ENCODE results near the gene ADGRG2.
"Not testable (repeated sequence)": the region's sequence is repeated elsewhere in the genome, so short reads cannot be mapped to it uniquely, and the experiment has no call there.

Gene ADGRG2

DNA sequence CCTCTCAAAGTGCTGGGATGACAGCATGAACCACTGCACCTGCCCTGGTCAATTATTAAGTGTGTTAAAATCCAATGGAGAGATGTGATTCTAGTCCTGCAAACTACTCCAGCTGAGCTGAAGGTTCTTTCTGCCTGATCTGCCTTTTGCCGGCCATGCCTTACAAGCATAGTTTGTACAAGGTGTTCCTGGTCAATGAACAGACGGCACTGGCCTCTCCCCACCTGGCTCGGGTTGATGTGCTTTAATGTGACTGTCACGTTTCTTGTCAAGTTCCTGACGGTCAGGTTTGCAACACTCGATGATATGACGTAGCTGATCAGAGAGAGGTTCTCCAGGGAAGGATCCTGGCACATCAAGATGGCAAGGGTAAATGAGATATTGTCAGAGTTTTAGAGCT lies 115.3 kb downstream of the ADGRG2 start:
- no peak for DNase-seq (ENCODE audit: low spot score)

DNA sequence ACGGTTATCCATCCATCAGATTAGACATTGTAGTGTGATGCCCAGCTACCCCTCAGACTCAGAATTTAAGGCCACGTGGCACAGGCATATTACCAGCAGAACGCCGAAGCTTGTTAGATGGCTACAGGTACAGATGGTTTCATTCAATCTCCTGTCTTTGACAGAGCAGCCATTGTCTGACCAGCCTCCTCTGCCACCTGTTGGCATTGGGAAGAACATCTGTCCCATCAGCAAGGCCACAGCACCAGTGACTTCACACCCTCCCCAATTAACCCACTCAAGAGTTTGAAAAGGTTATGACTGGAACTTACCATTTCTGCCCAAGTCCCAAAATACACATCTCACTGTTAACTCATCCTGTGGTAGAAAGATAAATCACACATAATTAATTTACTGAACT lies 116.4 kb downstream of the ADGRG2 start:
- no peak for DNase-seq (ENCODE audit: low spot score)

DNA sequence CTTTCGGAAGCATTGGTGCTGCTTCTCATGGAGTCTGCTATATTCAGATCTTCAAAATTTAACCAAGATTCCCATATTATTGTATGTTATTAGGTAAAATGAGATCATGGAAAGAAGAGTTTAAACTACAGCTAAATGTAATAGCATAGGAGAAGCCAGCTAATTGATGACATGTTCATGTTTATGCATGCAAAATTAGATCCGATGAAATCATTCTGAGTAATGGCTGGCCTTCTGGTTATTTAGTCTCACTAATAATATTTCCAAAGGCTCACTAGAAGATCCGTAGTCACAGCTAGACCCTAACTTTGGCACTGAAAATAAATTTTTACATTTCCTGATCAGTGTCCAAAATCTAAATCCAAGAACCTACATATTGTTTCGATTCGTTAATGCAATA lies 118.5 kb downstream of the ADGRG2 start:
- DNase-seq (ENCODE audit: low spot score) = no peak

DNA sequence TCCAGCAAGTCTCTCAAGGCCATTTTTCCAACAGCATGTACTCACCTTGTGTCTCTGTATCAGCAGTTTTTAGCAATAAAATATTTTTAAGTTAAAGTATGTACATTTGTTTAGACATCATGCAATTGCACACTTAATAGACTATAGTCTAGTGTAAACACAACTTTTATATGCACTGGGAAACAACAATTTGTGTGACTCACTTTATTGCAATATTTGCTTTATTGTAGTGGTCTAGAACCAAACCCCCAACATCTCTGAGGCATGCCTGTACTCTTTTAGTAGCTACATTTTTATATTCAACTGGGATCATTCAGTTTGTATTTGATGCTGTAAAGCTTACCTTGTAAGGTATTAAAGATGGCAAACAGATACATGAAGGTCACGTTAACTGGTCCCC lies 123.6 kb downstream of the ADGRG2 start:
- DNase-seq (ENCODE audit: low spot score) = no peak

DNA sequence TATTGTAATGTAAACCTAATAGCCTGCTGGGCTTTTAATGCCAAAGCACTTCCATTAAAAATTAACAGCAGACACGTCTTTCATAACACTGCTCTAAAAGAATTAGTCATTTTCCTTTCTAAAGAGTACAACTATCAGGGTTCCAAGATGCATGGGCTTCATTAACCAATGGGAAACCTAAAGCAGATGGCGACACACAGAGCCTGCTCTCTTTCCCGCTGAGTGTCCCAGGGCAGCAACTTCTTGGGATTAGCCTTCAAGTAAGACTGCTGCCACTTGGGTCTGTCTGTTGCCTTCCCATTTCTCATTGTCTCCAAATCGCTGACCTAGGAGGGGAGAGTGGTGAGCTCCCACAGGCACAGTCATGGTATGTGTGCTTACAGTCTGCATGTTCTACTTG lies 124.4 kb downstream of the ADGRG2 start:
- DNase-seq (ENCODE audit: low spot score) = no peak

DNA sequence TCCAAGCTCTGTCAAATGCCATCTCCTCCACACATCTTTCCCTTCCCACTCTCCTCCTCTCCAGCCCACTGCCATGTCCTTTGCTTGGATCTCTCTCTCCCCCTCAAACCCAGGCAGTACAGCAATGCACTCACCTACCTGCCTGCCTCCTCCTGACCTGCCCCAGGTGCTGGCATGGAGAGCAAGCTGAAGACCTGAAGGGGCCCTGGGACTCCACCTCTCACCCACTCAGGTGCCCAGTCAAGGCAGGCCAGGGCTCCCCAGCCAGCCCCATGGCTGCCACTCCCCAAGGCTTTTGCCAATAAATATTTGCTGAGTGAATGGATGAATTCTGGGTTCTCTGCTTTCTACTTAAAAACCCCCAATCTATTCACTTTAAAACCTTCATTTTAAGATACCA lies 125.7 kb downstream of the ADGRG2 start:
- DNase-seq (ENCODE audit: low spot score) = no peak

DNA sequence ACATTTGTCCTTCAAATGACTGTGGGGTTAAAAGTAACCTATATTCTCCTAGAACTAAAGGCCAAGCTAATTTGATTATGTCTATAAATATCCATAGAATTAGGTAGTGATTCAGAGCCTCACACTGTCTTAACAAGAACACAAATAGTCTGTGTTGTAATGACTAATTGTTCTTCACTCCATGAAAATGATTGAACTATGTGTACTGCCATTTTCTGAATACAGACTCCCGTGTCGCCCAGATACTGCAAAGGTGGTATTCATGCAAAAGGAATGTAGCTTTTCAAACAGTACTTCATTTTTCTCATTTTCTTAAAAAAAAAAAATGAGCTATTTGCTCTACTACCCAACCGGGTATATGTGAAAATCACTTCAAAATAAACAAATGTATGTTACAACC lies 127.0 kb downstream of the ADGRG2 start:
- no peak for DNase-seq (ENCODE audit: low spot score)

DNA sequence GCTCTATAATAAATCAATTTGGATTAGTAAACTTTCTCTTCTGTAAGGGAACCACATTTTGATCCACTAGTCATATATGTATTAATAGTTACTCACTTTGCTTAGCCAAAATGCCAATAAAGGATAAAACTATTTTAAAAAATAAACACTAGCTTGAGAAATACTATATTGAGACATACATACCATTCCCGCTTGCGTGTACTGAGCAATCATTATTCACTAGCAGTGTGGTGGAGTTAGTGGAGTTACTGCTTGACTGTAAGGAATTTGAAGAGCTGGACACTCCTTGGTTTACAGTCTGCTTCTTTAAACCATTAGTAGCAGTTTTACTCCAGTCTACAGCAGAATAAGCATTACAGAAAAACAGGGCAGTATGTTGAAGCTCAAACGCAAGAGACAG lies 127.6 kb downstream of the ADGRG2 start:
- DNase-seq (ENCODE audit: low spot score) = no peak

DNA sequence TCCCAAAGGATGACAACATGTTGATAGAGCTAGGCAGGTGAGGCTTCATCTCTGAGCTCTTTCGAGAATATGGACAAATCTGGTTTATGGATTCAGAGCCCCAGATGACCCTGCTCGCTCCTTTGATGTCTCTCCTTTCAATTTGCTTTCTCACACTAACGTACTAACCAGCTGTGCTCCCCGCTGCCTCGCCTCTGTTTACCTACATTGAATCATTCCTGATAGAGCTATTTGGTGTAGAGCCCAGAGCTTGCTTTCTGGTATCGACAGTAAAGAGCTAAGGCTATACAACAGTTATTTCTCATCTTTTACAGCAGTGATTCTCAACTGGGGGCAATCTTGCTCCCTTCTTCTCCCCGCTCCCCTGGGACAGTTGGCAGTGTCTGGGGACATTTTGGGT lies 129.4 kb downstream of the ADGRG2 start:
- DNase-seq (ENCODE audit: low spot score) = no peak

DNA sequence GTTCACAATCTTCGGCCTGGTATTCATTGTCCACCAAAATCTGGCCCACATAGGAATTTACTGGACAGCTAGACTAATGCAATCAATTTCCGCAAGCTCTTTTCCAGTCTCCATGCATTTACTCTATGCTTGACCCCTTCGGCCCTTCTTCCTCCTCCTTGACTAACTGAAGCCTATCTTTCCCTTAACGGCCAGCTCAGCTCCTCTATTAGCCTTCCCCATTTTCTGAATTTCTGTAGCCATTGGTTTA lies 137.2 kb downstream of the ADGRG2 start:
- no peak for DNase-seq (ENCODE audit: low spot score)

DNA sequence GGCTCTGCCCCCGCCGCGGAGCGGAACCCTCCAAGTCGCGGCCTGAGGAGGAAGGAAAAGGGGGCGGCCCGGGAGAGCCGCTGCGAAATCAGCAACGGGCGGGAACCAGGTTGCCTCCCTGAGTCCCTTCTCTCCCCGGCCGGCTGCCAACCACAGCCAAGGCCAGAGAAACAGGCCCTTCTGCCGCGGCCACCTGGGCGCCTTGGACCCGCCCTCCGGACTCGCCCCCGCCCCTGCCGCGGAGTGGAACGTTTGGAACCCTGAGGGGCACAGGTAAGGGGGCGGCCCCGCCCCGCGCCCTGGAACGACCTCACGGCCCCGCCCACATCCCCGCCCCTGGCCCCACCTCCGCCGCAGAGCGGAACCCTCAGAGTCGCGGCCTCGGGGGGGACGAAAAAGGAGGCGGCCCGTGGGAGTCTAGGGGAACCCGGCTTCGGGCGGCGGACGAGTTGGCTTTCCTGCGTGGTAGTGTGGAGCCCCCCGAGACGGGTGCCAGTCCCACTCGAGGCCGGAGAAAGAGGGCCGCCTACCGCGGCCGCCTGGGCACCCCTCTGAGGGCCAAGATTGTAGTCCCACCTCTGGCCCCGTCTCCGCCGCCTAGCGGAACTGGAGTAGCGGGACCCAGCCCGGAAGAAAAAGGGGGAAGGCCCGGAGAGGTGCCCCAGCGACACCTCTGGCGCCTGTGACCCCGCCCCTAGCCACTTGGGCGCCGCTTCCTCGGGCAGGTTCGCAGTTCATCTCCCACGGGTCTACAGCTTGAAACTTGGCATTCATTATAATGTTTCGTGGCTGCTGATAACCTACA lies 137.7 kb downstream of the ADGRG2 start:
- peak; percentile 79 for DNase-seq (ENCODE audit: low spot score)

DNA sequence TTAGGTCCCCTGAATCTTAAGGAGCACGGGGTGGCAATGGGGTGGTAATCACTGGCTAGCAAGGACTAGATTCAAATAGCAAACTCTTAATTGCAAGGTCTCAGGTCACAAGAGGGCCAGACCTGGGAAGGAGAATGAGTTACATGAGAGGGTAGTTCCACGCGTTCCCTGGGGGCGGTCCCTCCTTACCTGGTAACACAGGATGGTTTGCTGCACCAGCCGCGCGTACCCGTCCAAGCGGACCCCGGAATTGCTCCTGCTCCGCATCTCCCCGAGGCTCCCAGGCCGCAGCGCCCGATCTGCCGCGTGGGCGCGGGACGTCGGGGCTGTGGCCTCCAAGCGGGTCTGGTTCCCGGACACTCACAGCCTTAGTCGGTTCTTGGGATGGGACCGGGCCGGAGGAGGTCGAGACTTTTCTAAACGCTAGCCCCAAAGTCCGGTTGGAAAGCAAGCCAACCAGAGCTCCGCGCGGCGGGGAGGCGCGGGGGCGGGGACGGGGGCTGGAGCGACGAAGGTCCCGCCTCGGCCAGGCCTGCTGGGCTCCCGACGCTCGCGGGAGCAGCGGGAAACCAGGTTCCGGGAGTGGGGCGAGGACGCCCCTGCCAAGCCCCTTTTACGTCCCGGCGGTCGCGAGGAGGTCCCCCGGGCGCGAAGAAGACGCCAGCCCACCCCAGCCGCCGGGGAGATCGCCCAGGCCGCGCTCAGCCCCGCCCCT lies 138.4 kb downstream of the ADGRG2 start, which contains the start of gene PHKA2:
Gene PHKA2, minus strand, starts transcription at position 449 of the 715 bp plus-strand sequence. Its CDS starts 182 bp downstream, at position 267.
- DNase-seq (ENCODE audit: low spot score) = no peak

DNA sequence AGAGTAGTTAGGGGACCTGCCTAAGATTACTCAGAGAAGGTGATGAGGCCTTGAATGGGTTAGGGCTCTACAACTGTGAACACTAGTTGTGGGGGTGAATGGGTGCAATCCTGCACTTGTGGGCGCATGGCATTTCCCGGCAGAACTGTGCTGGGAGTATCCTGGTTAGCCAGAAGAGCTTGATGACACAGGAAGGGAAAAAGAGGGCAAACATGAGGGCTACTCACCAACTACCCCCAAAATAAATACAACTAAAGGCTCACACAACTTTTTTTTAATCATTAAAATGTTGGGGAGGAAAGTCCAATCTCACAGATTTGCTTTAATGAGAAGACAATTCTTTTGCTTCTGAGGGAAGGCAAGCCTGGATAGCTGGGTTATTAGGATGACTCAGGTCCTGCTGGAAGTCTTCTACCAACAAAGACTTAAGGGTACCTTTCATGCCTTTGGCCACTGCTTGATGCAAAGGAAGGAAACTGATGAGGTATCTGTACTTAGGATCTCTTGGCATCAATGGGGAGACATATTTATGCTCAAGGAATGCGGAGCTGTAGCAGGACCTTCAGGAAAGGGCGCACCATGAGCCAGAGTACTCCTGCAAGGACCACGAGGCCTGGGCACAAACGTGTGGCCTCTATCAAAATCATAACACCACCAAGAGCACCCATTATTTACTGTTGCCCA lies 141.0 kb downstream of the ADGRG2 start:
- no peak for DNase-seq (ENCODE audit: low spot score)

DNA sequence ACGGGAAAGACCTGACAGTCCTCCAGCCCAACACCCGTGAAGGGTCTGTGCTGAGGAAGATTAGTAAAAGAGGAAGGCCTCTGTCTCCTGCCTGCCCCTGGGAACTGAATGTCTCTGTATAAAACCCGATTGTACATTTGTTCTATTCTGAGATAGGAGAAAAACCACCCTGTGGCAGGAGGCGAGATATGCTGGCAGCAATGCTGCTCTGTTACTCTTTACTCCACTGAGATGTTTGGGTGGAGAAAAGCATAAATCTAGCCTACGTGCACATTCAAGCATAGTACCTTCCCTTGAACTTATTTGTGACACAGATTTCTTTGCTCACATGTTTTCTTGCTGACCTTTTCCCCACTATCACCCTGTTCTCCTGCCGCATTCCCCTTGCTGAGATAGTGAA lies 142.0 kb downstream of the ADGRG2 start:
- not testable (repeated sequence) for DNase-seq (ENCODE audit: low spot score)

DNA sequence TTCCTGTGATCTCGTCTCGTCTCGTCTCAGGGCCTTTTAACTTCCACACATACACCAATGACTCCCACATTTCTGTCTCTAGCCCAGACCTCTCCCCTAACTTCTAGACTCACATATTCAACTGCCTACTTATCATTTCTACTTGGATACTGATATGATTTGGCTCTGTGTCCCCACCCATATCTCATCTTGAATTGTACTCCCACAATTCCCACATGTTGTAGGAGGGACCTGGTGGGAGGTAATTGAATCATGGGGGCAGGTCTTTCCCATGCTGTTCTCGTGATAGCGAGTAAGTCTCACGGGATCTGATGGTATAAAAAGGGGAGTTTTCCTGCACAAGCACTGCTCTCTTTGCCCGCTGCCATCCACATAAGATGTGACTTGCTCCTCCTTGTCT lies 147.3 kb downstream of the ADGRG2 start:
- no peak for DNase-seq (ENCODE audit: low spot score)

DNA sequence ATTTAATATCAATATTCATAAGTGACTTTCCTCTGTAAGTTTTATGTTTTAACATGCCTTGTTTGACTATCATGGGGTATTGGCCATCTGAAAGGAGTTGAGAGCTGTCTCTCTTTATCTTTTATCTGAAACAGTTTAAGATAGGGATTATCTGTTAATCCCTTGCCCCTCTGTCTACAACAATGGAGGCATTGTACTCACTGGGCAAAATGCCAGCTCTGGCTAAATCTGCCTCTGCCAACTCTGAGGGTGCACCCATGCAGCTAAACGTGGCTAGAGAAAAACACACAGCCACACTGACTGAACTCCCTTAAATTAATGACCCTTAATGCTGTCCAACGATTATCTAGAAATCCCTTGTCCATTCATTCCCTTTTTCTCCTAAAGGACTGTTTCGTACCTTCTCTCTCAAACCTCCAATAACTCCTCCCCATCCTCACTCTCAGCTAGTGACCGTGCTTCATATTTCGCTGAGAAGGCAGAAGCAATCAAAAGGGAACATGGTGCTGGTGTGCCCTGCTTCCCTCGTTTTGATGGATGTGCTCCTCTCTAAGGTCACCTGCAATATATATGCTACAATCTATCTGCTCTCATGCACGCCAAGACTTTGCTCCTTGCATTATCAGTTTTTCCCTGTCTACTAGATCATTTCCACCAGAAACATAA lies 148.6 kb downstream of the ADGRG2 start:
- no peak for DNase-seq (ENCODE audit: low spot score)

DNA sequence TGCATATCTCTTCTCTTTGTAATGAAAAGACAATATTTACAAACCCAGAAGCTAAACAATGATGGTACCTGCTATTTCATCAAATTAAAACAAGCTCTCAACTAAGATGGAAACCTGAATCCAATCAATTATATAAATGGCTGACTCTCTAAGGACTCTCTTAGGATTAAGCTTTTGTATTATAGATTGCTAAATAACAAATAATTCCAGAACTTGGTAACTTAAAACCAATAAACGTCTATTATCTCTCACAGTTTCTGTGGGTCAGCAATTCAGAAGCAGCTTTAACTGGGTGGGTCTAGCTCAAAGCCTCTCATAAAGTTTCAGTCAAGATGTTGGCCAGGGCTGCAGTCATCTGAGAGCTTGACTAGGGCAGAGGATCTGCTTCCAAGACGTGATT lies 150.8 kb downstream of the ADGRG2 start:
- no peak for DNase-seq (ENCODE audit: low spot score)

DNA sequence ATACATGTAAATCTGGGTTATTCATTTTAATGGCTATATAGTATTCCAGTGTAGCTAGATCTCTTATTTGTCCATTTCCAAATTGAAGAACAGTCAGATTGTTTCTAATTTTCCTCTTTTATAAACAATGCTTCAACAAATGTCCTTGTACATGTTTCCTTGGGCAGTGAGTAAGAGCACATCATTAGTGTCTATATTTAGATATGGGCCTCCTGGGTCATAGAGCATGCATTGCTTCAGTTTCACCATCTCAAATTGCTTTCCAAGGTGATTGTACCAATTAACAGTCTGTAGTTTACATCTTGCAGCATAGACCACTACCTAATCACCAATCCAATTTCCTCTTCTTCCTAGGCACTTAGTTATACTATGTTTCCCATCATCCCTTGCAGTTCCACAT lies 151.8 kb downstream of the ADGRG2 start:
- no peak for DNase-seq (ENCODE audit: low spot score)

DNA sequence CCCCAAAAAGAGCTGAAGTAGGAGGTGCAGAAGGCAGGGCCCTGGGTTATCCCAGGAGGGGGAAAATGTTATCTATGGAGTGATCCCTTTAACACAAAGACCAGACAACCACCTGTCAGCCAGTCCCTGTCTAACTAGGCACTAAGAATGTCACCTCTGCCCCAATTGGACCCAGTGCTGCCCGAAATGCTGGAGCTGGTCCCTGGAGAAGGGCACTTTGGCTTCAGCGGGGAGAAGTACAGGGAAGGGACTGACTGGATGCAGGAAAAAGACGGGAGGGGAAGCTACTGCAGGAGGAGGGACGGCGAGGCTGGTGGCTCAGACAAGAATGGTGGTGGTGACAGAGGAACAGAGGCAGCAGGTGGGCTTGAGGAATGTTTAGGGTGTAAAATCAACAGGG lies 155.6 kb downstream of the ADGRG2 start:
- DNase-seq (ENCODE audit: low spot score) = no peak

DNA sequence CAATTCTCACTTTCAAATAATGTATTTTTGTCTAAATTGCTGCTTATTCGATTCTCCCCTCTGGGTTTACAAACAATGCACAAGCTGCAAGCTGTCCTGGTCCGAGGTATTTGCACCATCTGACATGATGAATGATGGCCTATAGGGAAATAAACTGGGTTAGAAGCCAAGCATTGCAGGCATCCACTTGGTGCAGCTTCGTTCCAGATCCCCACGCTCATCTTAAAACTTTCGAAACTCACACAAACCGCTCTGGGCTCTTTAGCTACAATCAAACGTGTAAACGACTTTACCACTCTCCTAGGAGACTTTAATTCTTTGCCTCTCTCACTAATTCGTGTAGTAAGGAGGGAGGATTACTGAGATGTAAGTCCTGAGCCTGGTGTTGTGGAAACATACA lies 157.4 kb downstream of the ADGRG2 start:
- no peak for DNase-seq (ENCODE audit: low spot score)

DNA sequence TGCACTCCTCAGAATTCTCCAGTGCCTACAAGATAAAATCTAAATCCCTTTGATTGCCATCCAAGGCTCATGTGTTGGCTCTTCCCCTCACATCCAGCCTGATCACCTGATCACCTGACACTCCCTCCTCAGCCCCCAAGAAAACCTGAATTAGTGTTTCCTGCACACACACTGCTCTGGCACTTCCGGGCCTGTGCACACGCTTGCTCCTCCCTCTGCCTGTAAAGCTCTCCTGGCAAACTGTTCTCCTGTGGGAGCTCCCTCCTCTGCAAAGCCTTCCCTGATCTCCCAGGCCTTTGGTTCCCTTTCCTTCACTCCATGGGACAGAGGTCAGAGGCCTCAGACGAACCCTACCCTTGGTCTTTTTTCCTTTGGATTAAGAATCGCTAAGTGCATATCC lies 158.2 kb downstream of the ADGRG2 start:
- DNase-seq (ENCODE audit: low spot score) = no peak

DNA sequence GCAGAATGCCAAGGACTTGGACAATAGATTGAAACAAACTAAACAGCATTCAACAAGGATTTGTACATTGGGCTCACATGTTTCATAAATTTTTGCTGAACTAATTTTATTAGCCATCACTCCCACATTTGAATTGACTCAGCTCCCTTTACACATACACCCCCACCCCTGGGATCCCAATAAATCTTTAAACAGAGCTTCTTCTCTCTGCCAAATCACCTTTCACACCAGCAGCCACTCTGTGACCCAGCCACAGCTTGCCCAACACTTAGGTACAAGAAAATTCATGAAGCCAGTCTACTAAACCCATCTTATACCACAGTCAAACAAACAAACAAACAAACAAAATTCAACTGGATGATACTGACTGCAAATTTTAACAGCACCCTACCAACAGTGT lies 159.9 kb downstream of the ADGRG2 start:
- DNase-seq (ENCODE audit: low spot score) = no peak

All from SK-N-DZ (cell line).